OCI-LY7 (cell line): Measurements from ENCODE around the gene NTF4. TPM values are rescaled to one million over a fixed set of nuclear protein-coding genes. Genes with fewer than 3 reads are reported as not detected.
"Not testable (repeated sequence)": the region's sequence is repeated elsewhere in the genome, so short reads cannot be mapped to it uniquely, and the experiment has no call there.

Experiments
- BruUV-seq: library from RNA; stranded (reverse); fragments of 400-500 nt; replicated peaks from 2 replicates; lab custom pipeline; 2021; lab: Mats Ljungman, UMichigan
- CTCF ChIA-PET: fragments of 300-600 bp; sonication (Branson Sonifier 250); formaldehyde crosslinking; loops from one replicate; lab custom pipeline; 2022; ENCODE audit warnings: antibody characterized with exemption; ENCODE audit not compliant: unreplicated experiment; lab: Charles Lee
- POLR2A ChIA-PET: fragments of 300-600 bp; sonication (Branson Sonifier 250); formaldehyde crosslinking; loops from one replicate; lab custom pipeline; 2022; ENCODE audit warnings: antibody characterized with exemption; lab: Charles Lee
- DNase-seq: peaks from one replicate; pipeline ENCODE4 v3.0.0-alpha.2; 2015; ENCODE audit warnings: low spot score
- H2AFZ ChIP-seq: fragments of 200-600 bp; sonication (generic), shearing (Covaris generic); 2 replicates; pipeline ENCODE4 v1.6.1; 2014; ENCODE audit warnings: mild to moderate bottlenecking, antibody characterized with exemption, low read length, moderate library complexity
- H3K27ac ChIP-seq: fragments of 200-600 bp; sonication (generic); 2 replicates; pipeline ENCODE4 v1.5.1; 2014; ENCODE audit warnings: mixed run types, low read depth, mild to moderate bottlenecking, moderate library complexity, low read length, inconsistent platforms; ENCODE audit not compliant: poor library complexity, severe bottlenecking
- H3K36me3 ChIP-seq: fragments of 200-600 bp; sonication (generic); 2 replicates; pipeline ENCODE4 v1.6.1; 2014; ENCODE audit warnings: mild to moderate bottlenecking, antibody characterized with exemption, low read length, moderate library complexity, mixed read lengths; ENCODE audit not compliant: insufficient read depth
- H3K4me1 ChIP-seq: fragments of 200-600 bp; sonication (generic); 2 replicates; pipeline ENCODE4 v1.5.1; 2014; ENCODE audit warnings: mild to moderate bottlenecking, low read length; ENCODE audit not compliant: insufficient read depth, poor library complexity, severe bottlenecking
- H3K4me2 ChIP-seq: fragments of 200-600 bp; sonication (generic); 2 replicates; pipeline ENCODE4 v1.6.1; 2014; ENCODE audit warnings: mild to moderate bottlenecking, low read length
- H3K4me3 ChIP-seq: fragments of 200-600 bp; sonication (generic); 2 replicates; pipeline ENCODE4 v1.5.1; 2014; ENCODE audit warnings: mild to moderate bottlenecking, low read depth, low read length; ENCODE audit not compliant: poor library complexity, severe bottlenecking
- H3K79me2 ChIP-seq: fragments of 200-600 bp; sonication (generic); 2 replicates; pipeline ENCODE4 v1.6.1; 2016; ENCODE audit warnings: low read depth, mild to moderate bottlenecking, low read length, moderate library complexity, mixed read lengths; ENCODE audit not compliant: insufficient read depth
- H3K9me2 ChIP-seq: fragments of 200-600 bp; sonication (generic); 2 replicates; pipeline ENCODE4 v1.6.1; 2016; ENCODE audit warnings: mild to moderate bottlenecking, low read length, mixed read lengths; ENCODE audit not compliant: insufficient read depth
- H3K9me3 ChIP-seq: fragments of 200-600 bp; sonication (generic); 2 replicates; pipeline ENCODE4 v1.6.1; 2014; ENCODE audit warnings: mild to moderate bottlenecking, mixed run types, low read length, mixed read lengths
- H4K20me1 ChIP-seq: fragments of 200-600 bp; sonication (generic); 2 replicates; pipeline ENCODE4 v1.6.1; 2014; ENCODE audit warnings: mild to moderate bottlenecking, antibody characterized with exemption, low read length, moderate library complexity, mixed read lengths; ENCODE audit not compliant: insufficient read depth
- intact Hi-C: fragments of 100-400 bp; cut with micrococcal nuclease; formaldehyde crosslinking; loops from one replicate; pipeline ENCODE4 v1.10.0; 2022; ENCODE audit not compliant: unreplicated experiment
- total RNA-seq, 2 experiments: library from RNA; depleted of rRNA in 1 of 2; stranded (reverse); fragments of >200 nt in 1 of 2; shearing (Covaris generic) in 1 of 2; gene quantifications; 2 replicates each; pipeline ENCODE4 v1.2.3, GENCODE V29; 2014 to 2022
- TF ChIP-seq, protein P1 (sequence below): fragments of 200-600 bp; sonication (generic); conservative IDR thresholded peaks from 2 replicates; pipeline ENCODE4 v1.5.1; 2014; ENCODE audit warnings: mild to moderate bottlenecking, antibody characterized with exemption, low read length, moderate library complexity, mixed read lengths

Gene NTF4
- total RNA-seq, 2 experiments from 2014 or later: not detected

- TF ChIP-seq, protein P1, sequence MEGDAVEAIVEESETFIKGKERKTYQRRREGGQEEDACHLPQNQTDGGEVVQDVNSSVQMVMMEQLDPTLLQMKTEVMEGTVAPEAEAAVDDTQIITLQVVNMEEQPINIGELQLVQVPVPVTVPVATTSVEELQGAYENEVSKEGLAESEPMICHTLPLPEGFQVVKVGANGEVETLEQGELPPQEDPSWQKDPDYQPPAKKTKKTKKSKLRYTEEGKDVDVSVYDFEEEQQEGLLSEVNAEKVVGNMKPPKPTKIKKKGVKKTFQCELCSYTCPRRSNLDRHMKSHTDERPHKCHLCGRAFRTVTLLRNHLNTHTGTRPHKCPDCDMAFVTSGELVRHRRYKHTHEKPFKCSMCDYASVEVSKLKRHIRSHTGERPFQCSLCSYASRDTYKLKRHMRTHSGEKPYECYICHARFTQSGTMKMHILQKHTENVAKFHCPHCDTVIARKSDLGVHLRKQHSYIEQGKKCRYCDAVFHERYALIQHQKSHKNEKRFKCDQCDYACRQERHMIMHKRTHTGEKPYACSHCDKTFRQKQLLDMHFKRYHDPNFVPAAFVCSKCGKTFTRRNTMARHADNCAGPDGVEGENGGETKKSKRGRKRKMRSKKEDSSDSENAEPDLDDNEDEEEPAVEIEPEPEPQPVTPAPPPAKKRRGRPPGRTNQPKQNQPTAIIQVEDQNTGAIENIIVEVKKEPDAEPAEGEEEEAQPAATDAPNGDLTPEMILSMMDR: peak; percentile 81
Observed at GRCh38 chr19:49036815-49037214, 27.8 kb downstream of the NTF4 start, which contains the start of gene CGB1. TSS of gene CGB1 (minus strand) at chr19:49036895. CDS start at chr19:49036711, 184 bp downstream.

GRCh38 chr19:49031642-49032301 is 32.8 kb downstream of the NTF4 start, which contains the start of gene CGB2:
TSS of gene CGB2 (plus strand) at chr19:49031890. CDS start at chr19:49032096, 206 bp downstream.
- H4K20me1 ChIP-seq, H2AFZ ChIP-seq, intact Hi-C loops, H3K27ac ChIP-seq, H3K79me2 ChIP-seq, H3K4me2 ChIP-seq, BruUV-seq, H3K36me3 ChIP-seq, H3K4me3 ChIP-seq, H3K9me3 ChIP-seq, CTCF ChIA-PET, H3K4me1 ChIP-seq, H3K9me2 ChIP-seq: not testable (repeated sequence)
- TF ChIP-seq, protein P1: peak; percentile 76
- POLR2A ChIA-PET: interaction anchor here (0.7 kb wide), 1 partner anchor 237 kb away, joined by 3 read pairs; no protein-coding TSS in a partner anchor
- DNase-seq: peak; percentile 45

More at GRCh38 chr19:49036815-49037214, 27.8 kb downstream of the NTF4 start, which contains the start of gene CGB1:
- H3K36me3 ChIP-seq, H3K4me2 ChIP-seq, BruUV-seq, H3K4me3 ChIP-seq, H3K9me3 ChIP-seq, H3K27ac ChIP-seq, H2AFZ ChIP-seq, CTCF ChIA-PET, H3K9me2 ChIP-seq, intact Hi-C loops, POLR2A ChIA-PET, H3K79me2 ChIP-seq, H3K4me1 ChIP-seq, H4K20me1 ChIP-seq: not testable (repeated sequence)
- DNase-seq: peak; percentile 66

DNA sequence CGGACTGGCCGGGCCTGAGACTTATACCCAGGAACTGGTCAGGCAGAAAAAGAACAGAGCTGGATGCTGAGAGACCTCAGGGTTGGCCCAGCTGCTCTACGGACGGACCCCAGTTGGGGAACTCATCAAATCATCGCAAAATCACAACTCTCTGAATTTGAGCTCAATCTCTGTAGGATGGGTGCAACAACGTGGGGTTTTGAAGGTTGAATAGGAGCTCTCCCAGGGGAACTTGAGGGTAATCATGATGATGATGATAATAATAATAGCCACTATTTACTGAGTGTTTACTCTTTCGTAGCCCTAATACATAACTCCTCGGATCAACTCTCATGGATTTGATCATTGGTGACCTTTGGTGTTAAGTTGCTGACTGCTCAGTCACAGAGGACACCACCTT is 34.3 kb downstream of the NTF4 start:
- POLR2A ChIA-PET, H3K4me3 ChIP-seq, H3K4me1 ChIP-seq, H3K27ac ChIP-seq, H3K9me2 ChIP-seq, CTCF ChIA-PET, H3K36me3 ChIP-seq, H2AFZ ChIP-seq, DNase-seq, BruUV-seq, H4K20me1 ChIP-seq, H3K4me2 ChIP-seq, H3K9me3 ChIP-seq, H3K79me2 ChIP-seq, intact Hi-C loops: not testable (repeated sequence)

GRCh38 chr19:49029749-49030148 is 34.9 kb downstream of the NTF4 start:
- H3K79me2 ChIP-seq, H4K20me1 ChIP-seq, H2AFZ ChIP-seq, H3K36me3 ChIP-seq, H3K9me3 ChIP-seq, H3K9me2 ChIP-seq, intact Hi-C loops, H3K4me2 ChIP-seq, DNase-seq, H3K4me3 ChIP-seq, CTCF ChIA-PET, H3K4me1 ChIP-seq, BruUV-seq, H3K27ac ChIP-seq, POLR2A ChIA-PET: not testable (repeated sequence)

DNA sequence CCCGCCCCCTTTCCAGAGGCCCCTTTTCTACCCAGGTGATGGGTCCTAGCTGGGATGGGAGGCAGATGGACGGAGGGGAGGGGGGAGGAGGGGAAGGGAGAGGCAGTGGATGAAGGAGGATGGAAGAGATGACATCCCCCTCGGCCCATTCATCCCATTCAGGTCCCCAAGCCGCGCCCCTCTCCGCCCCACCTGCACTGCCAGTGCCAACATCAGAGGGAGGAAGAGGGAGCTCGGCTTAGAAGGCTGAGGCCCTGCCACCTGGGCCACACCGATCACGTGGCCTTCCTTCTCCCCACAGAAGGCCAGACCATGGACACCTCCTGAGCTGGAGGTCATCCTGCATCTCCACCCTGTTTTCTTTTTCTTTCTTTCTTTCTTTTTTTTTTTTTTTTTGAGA is 35.9 kb downstream of the NTF4 start:
- POLR2A ChIA-PET: interaction anchor here (0.6 kb wide), 1 partner anchor 327 kb away, joined by 3 read pairs; no protein-coding TSS in a partner anchor
- H3K9me2 ChIP-seq, H3K4me1 ChIP-seq, intact Hi-C loops, BruUV-seq, H4K20me1 ChIP-seq, H3K4me2 ChIP-seq, H3K79me2 ChIP-seq, H3K36me3 ChIP-seq, CTCF ChIA-PET, DNase-seq, H3K27ac ChIP-seq, H2AFZ ChIP-seq, H3K4me3 ChIP-seq, H3K9me3 ChIP-seq: not testable (repeated sequence)
